GM23248 (cell line): ENCODE measurements around the gene USP48.

Source experiments
- EZH2 ChIP-seq: fragments of 200-600 bp; sonication (generic); IDR thresholded peaks from 2 replicates; pipeline ENCODE4 v1.6.1; 2018; ENCODE audit warnings: antibody characterized with exemption, mild to moderate bottlenecking; ENCODE audit not compliant: insufficient read depth, poor library complexity, severe bottlenecking
- EZH2phosphoT487 ChIP-seq: fragments of 200-600 bp; sonication (generic); IDR thresholded peaks from 2 replicates; pipeline ENCODE4 v1.6.1; 2018; ENCODE audit warnings: antibody characterized with exemption, moderate library complexity, mild to moderate bottlenecking, low read depth; ENCODE audit not compliant: insufficient read depth

DNA sequence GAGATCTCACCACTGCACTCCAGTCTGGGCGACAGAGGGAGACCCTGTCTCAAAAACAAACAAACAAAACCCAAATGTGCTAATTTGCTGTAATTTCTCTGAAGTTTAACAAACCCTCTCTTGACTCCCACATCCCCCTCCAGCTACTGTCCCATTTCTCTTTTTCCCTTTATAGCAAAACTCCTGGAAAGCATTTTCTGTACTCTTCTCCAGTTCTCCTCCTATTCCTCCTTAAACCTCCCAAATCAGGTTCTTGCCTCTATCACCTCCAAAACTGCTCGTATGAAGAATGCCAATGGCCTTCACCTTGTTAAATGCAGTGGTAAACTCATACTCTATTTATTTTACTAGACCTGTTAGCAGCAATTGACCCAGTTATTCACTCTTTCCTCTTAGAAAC is 3.7 kb upstream of the USP48 start:
- TF ChIP-seq EZH2 (no peak), EZH2phosphoT487 (no peak)
